MCF 10A (cell line): Measurements from ENCODE around the gene TUFT1. TPM values are rescaled to one million over a fixed set of nuclear protein-coding genes. Genes with fewer than 3 reads are reported as not detected.

Source experiments
- BruUV-seq: library from RNA; stranded (reverse); fragments of 400-500 nt; replicated peaks from 2 replicates; lab custom pipeline; 2021; lab: Mats Ljungman, UMichigan
- CTCF ChIA-PET: fragments of 300-600 bp; sonication (Branson Sonifier 250); formaldehyde crosslinking; extraction: SDS; loops from one replicate; lab custom pipeline; 2021; ENCODE audit warnings: antibody characterized with exemption, inconsistent platforms; lab: Yijun Ruan, JAX
- POLR2A ChIA-PET: fragments of 300-600, 350-650 bp; sonication (Branson Sonifier 250); formaldehyde crosslinking; extraction: SDS; loops from one replicate; lab custom pipeline; 2020; ENCODE audit warnings: antibody characterized with exemption, inconsistent platforms; lab: Yijun Ruan, JAX
- DNase-seq: peaks from one replicate; pipeline ENCODE4 v3.0.0-alpha.2; 2018; ENCODE audit not compliant: unreplicated experiment
- H3K27ac Mint-ChIP-seq: one replicate; pipeline ENCODE4 v1.8.0; 2022; ENCODE audit warnings: mild to moderate bottlenecking, low read depth, mixed read lengths; ENCODE audit not compliant: unreplicated experiment
- H3K27me3 Mint-ChIP-seq: one replicate; pipeline ENCODE4 v1.8.0; 2022; ENCODE audit warnings: mixed read lengths; ENCODE audit not compliant: insufficient read depth, unreplicated experiment
- H3K36me3 Mint-ChIP-seq: one replicate; pipeline ENCODE4 v1.8.0; 2022; ENCODE audit warnings: mild to moderate bottlenecking, moderate library complexity, mixed read lengths; ENCODE audit not compliant: insufficient read depth, unreplicated experiment
- H3K4me1 Mint-ChIP-seq: one replicate; pipeline ENCODE4 v1.8.0; 2022; ENCODE audit warnings: mixed read lengths; ENCODE audit not compliant: insufficient read depth, unreplicated experiment
- H3K4me3 Mint-ChIP-seq: one replicate; pipeline ENCODE4 v1.8.0; 2022; ENCODE audit warnings: mild to moderate bottlenecking, moderate library complexity, mixed read lengths; ENCODE audit not compliant: unreplicated experiment
- H3K9me3 Mint-ChIP-seq: one replicate; pipeline ENCODE4 v1.8.0; 2022; ENCODE audit warnings: mixed read lengths; ENCODE audit not compliant: unreplicated experiment
- CTCF ChIP-seq: fragments of 200-600 bp; IDR thresholded peaks from one replicate; pipeline ENCODE4 v1.8.0; 2022; ENCODE audit warnings: antibody characterized with exemption, mild to moderate bottlenecking; ENCODE audit not compliant: unreplicated experiment
- intact Hi-C: fragments of 100-400 bp; cut with micrococcal nuclease; formaldehyde crosslinking; loops from 2 replicates; pipeline ENCODE4 v1.14.1; 2022
- total RNA-seq: library from RNA; stranded (reverse); gene quantifications from 2 replicates; pipeline ENCODE4 v1.2.3, GENCODE V29; 2022

The TUFT1 gene
- total RNA-seq, 1 experiment from 2014 or later = 162 TPM

- H3K9me3 Mint-ChIP-seq = no peaks in the 10 kb centered on the region
- DNase-seq = no peak
- intact Hi-C loops = no loop called here
- no peak overlapping the region for H3K4me3 Mint-ChIP-seq
- H3K36me3 Mint-ChIP-seq = no peaks in the 10 kb centered on the region
- H3K27ac Mint-ChIP-seq = no peak overlapping the region
- no peak for TF ChIP-seq CTCF
- peaks cover 9% of the 10 kb centered on the region for H3K4me1 Mint-ChIP-seq
- CTCF ChIA-PET = interaction anchor here (0.6 to 2.0 kb wide), 5 partner anchors 13 to 184 kb away, joined by 3 to 10 read pairs (median 3); no protein-coding TSS in a partner anchor
- no peaks in the 10 kb centered on the region for H3K27me3 Mint-ChIP-seq
- BruUV-seq = no TSS peak
- POLR2A ChIA-PET = interaction anchor here (0.8 to 1.8 kb wide), 4 partner anchors 12 to 97 kb away, joined by 3 to 8 read pairs (median 5); partner anchors contain the start of gene CGN
Measured at GRCh38 chr1:151523326-151523725, 16.8 kb upstream of the TUFT1 start.

GRCh38 chr1:151524736-151525135 lies 15.4 kb upstream of the TUFT1 start:
- TF ChIP-seq CTCF = no peak
- Mint-ChIP-seq H3K27me3 (no peaks in the 10 kb centered on the region), H3K9me3 (no peaks in the 10 kb centered on the region), H3K4me1 (peaks cover 9% of the 10 kb centered on the region), H3K4me3 (no peak overlapping the region), H3K27ac (no peak overlapping the region), H3K36me3 (no peaks in the 10 kb centered on the region)
- intact Hi-C loops = no loop called here
- ChIA-PET POLR2A (no interaction called here), CTCF (interaction anchor here (0.6 to 1.6 kb wide), 3 partner anchors 60 to 214 kb away, joined by 3 read pairs; no protein-coding TSS in a partner anchor)
- BruUV-seq = no TSS peak
- no peak for DNase-seq

- no peak for TF ChIP-seq CTCF
- Mint-ChIP-seq H3K36me3 (no peaks in the 10 kb centered on the region), H3K9me3 (no peaks in the 10 kb centered on the region), H3K27ac (no peak overlapping the region), H3K4me3 (no peak overlapping the region), H3K27me3 (no peaks in the 10 kb centered on the region), H3K4me1 (no peaks in the 10 kb centered on the region)
- intact Hi-C loops = no loop called here
- ChIA-PET POLR2A (interaction anchor here (1.0 kb wide), 2 partner anchors 16 to 236 kb away, joined by 3 to 4 read pairs; partner anchors contain the start of genes CGN and MRPL9), CTCF (interaction anchor here (0.6 to 1.3 kb wide), 3 partner anchors 34 to 68 kb away, joined by 3 to 4 read pairs (median 3); no protein-coding TSS in a partner anchor)
- no peak for DNase-seq
- no TSS peak for BruUV-seq
Measured at GRCh38 chr1:151526735-151527525, 13.2 kb upstream of the TUFT1 start.

- ChIA-PET POLR2A (interaction anchor here (0.6 to 0.9 kb wide), 3 partner anchors 10 to 170 kb away, joined by 3 read pairs; no protein-coding TSS in a partner anchor), CTCF (interaction anchor here (0.7 to 2.0 kb wide), 3 partner anchors 15 to 307 kb away, joined by 3 to 6 read pairs (median 5); no protein-coding TSS in a partner anchor)
- intact Hi-C loops = no loop called here
- TF ChIP-seq CTCF = no peak
- H3K4me1 Mint-ChIP-seq = no peaks in the 10 kb centered on the region
- no peak overlapping the region for H3K27ac Mint-ChIP-seq
- no peak for DNase-seq
- BruUV-seq = no TSS peak
- H3K36me3 Mint-ChIP-seq = no peaks in the 10 kb centered on the region
- no peaks in the 10 kb centered on the region for H3K27me3 Mint-ChIP-seq
- no peak overlapping the region for H3K4me3 Mint-ChIP-seq
- H3K9me3 Mint-ChIP-seq = no peaks in the 10 kb centered on the region
Measured at GRCh38 chr1:151529211-151529702, 10.9 kb upstream of the TUFT1 start.
